ENCODE data around the gene GJA10. TPM values are rescaled to one million over a fixed set of nuclear protein-coding genes. Genes with fewer than 3 reads are reported as not detected.

GJA10 gene
- total RNA-seq, 1 experiment from 2014 or later = not detected

- TF ChIP-seq SIN3A (IDR thresholded peaks at IDR 0.05; ENCODE audit: borderline replicate concordance, insufficient read depth, low read depth, low read length) = no peak
- TF ChIP-seq CTCF (IDR thresholded peaks at IDR 0.05) = no peak
- no peak for TF ChIP-seq REST (IDR thresholded peaks at IDR 0.05; ENCODE audit: insufficient read depth in 1 of 2, low read depth in 2 of 2, low read length in 1 of 2)
- TF ChIP-seq POLR2AphosphoS5 (IDR thresholded peaks at IDR 0.05; ENCODE audit: low read depth, low read length) = no peak
- CTCF ChIA-PET = no interaction called here
- Histone ChIP-seq H3K27ac (ENCODE audit: low read length) (no peak overlapping the region), H3K4me1 (ENCODE audit: control insufficient read depth, insufficient read depth, low read length) (no peaks in the 10 kb centered on the region), H3K9me3 (ENCODE audit: control insufficient read depth, insufficient read depth, low read depth, low read length) (no peaks in the 10 kb centered on the region), H3K4me3 (ENCODE audit: low read depth in 2 of 2, low read length in 2 of 2) (no peak overlapping the region), H3K36me3 (ENCODE audit: control insufficient read depth, insufficient read depth, low read length) (no peaks in the 10 kb centered on the region), H3K27me3 (ENCODE audit: control insufficient read depth, insufficient read depth, low read length) (no peaks in the 10 kb centered on the region)
- ATAC-seq = no peak
- POLR2A ChIA-PET = no interaction called here
- no peak for DNase-seq (ENCODE audit: low read depth, low spot score)
- intact Hi-C loops (cut with micrococcal nuclease; ENCODE audit: unreplicated experiment) = no loop called here
- no TSS peak for BruUV-seq (replicated peaks)
- in situ Hi-C loops (cut with HindIII; ENCODE audit: low pct_unique_long_range_greater_than_20kb, low sequenced_read_pairs) = no loop called here
Measured at GRCh38 chr6:89928604-89929003, 34.3 kb downstream of the GJA10 start.

GRCh38 chr6:89930789-89931188, 36.5 kb downstream of the GJA10 start:
- intact Hi-C loops (cut with micrococcal nuclease; ENCODE audit: unreplicated experiment) = no loop called here
- no peak for TF ChIP-seq CTCF (IDR thresholded peaks at IDR 0.05)
- TF ChIP-seq REST (IDR thresholded peaks at IDR 0.05; ENCODE audit: insufficient read depth in 1 of 2, low read depth in 2 of 2, low read length in 1 of 2) = no peak
- no peak for TF ChIP-seq SIN3A (IDR thresholded peaks at IDR 0.05; ENCODE audit: borderline replicate concordance, insufficient read depth, low read depth, low read length)
- TF ChIP-seq TCF7L2 (IDR thresholded peaks at IDR 0.05; ENCODE audit: low read depth, low read length) = no peak
- TF ChIP-seq POLR2AphosphoS5 (IDR thresholded peaks at IDR 0.05; ENCODE audit: low read depth, low read length) = no peak
- Histone ChIP-seq H3K4me3 (ENCODE audit: low read depth in 2 of 2, low read length in 2 of 2) (no peak overlapping the region), H3K4me1 (ENCODE audit: control insufficient read depth, insufficient read depth, low read length) (no peaks in the 10 kb centered on the region), H3K36me3 (ENCODE audit: control insufficient read depth, insufficient read depth, low read length) (no peaks in the 10 kb centered on the region), H3K9me3 (ENCODE audit: control insufficient read depth, insufficient read depth, low read depth, low read length) (no peaks in the 10 kb centered on the region), H3K27me3 (ENCODE audit: control insufficient read depth, insufficient read depth, low read length) (no peaks in the 10 kb centered on the region), H3K27ac (ENCODE audit: low read length) (no peak overlapping the region)
- BruUV-seq (replicated peaks) = no TSS peak
- CTCF ChIA-PET = no interaction called here
- in situ Hi-C loops (cut with HindIII; ENCODE audit: low pct_unique_long_range_greater_than_20kb, low sequenced_read_pairs) = no loop called here
- POLR2A ChIA-PET = no interaction called here
- DNase-seq (ENCODE audit: low read depth, low spot score) (no peak), ATAC-seq (no peak)

Data from Panc1 (cell line).